Colonic mucosa (tissue), 4 donors: ENCODE data around the gene DOHH. TPM values are rescaled to one million over a fixed set of nuclear protein-coding genes. Genes with fewer than 3 reads are reported as not detected.

Source experiments
- DNase-seq: peaks from one replicate; pipeline ENCODE4 v3.0.0-alpha.2; 2020
- H3K27ac ChIP-seq: fragments of 200-600 bp; one replicate; pipeline ENCODE4 v1.8.0; 2021
- H3K27me3 ChIP-seq: fragments of 200-600 bp; one replicate; pipeline ENCODE4 v1.8.0; 2021
- H3K36me3 ChIP-seq: fragments of 200-600 bp; one replicate; pipeline ENCODE4 v1.8.0; 2021
- H3K4me1 ChIP-seq: fragments of 200-600 bp; one replicate; pipeline ENCODE4 v1.8.0; 2021; ENCODE audit warnings: mild to moderate bottlenecking
- H3K4me3 ChIP-seq: fragments of 200-600 bp; one replicate; pipeline ENCODE4 v1.8.0; 2021
- H3K9ac ChIP-seq, 2 donors: one replicate each; pipeline ENCODE4 v1.7.0; 2013; ENCODE audit warnings: control low read depth in 2 of 2, low read depth in 2 of 2, low read length in 2 of 2
- H3K9me3 ChIP-seq: fragments of 200-600 bp; one replicate; pipeline ENCODE4 v1.8.0; 2021
- intact Hi-C: fragments of 100-400 bp; cut with DNase I; formaldehyde crosslinking; loops from one replicate; pipeline ENCODE4 v1.14.1; 2022
- total RNA-seq, 2 donors: library from RNA; stranded (reverse); fragmentation: NEBNext Ultra II Directional in 1 of 2; extraction: Animal tissue kit (Norgen Biotek cat#: 25700) in 1 of 2; gene quantifications; one replicate each; pipeline ENCODE4 v1.2.1, GENCODE V29; 2021
- TF ChIP-seq, protein P1 (sequence below): fragments of 200-600 bp; IDR thresholded peaks from one replicate; pipeline ENCODE4 v1.8.0; 2022; ENCODE audit warnings: antibody characterized with exemption, mild to moderate bottlenecking
- donor health status: healthy.
- donor health status: DM: no; HTN: no; CAD: no.
- donor health status: DM: no; HTN: no; CAD: no.

Gene DOHH
- total RNA-seq, 2 donors from 2014 or later = 9.5 to 24.4 TPM

DNA sequence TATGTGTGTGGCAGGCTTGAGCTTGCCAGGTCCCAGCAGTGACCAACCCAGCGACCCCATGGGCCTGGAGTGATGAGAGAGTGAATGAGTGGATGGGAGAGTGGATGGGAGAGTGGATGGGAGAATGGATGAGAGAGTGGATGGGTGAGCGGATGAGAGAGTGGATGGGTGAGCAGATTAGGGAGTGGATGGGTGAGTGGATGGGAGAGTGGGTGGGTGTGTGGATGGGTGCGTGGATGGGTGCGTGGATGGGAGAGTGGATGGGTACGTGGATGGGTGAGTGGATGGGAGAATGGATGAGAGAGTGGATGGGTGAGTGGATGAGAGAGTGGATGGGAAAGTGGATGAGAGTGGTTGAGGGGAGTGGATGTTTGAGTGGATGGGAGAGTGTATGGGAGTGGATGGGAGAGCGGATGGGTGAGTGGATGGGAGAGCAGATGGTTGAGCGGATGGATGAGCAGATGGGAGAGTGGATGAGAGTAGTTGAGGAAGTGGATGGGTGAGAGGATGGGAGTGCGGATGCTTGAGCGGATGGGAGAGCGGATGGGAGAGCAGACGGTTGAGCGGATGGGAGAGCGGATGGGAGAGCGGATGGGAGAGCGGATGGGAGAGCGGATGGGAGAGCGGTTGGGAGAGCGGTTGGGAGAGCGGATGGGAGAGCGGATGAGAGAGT is 28.2 kb upstream of the DOHH start:
- TF ChIP-seq, protein P1, sequence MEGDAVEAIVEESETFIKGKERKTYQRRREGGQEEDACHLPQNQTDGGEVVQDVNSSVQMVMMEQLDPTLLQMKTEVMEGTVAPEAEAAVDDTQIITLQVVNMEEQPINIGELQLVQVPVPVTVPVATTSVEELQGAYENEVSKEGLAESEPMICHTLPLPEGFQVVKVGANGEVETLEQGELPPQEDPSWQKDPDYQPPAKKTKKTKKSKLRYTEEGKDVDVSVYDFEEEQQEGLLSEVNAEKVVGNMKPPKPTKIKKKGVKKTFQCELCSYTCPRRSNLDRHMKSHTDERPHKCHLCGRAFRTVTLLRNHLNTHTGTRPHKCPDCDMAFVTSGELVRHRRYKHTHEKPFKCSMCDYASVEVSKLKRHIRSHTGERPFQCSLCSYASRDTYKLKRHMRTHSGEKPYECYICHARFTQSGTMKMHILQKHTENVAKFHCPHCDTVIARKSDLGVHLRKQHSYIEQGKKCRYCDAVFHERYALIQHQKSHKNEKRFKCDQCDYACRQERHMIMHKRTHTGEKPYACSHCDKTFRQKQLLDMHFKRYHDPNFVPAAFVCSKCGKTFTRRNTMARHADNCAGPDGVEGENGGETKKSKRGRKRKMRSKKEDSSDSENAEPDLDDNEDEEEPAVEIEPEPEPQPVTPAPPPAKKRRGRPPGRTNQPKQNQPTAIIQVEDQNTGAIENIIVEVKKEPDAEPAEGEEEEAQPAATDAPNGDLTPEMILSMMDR = no peak
- Histone ChIP-seq H3K4me3 (no peak overlapping the region), H3K27ac (no peak overlapping the region), H3K4me1 (no peaks in the 10 kb centered on the region), H3K9ac (no peak overlapping the region), H3K9me3 (no peaks in the 10 kb centered on the region), H3K36me3 (peaks cover 38% of the 10 kb centered on the region), H3K27me3 (no peaks in the 10 kb centered on the region)
- DNase-seq = no peak
- intact Hi-C loops = no loop called here

DNA sequence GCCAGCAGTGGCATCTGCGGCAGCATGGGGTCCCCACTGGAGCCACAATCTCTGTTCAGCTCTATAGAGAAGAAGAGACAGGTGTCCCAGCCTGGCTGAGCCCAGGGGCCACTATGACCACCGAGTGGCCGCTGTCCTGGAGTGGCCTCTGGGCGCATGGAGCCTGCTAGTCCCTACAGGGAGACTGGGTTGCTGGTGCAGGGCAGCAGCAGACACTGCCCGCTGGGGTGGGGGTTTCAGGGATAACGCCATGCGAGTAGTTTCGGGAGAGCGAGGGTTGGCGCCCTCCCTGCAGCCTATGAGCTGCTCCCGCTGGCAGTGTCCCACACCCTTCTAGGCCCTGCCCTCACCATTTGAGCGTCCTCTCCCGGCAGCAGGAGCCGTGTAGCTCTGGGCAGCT is 27.6 kb upstream of the DOHH start:
- Histone ChIP-seq H3K27ac (no peak overlapping the region), H3K27me3 (no peaks in the 10 kb centered on the region), H3K4me3 (no peak overlapping the region), H3K4me1 (no peaks in the 10 kb centered on the region), H3K36me3 (peaks cover 38% of the 10 kb centered on the region), H3K9me3 (no peaks in the 10 kb centered on the region), H3K9ac (no peak overlapping the region)
- DNase-seq = no peak
- intact Hi-C loops = no loop called here
- TF ChIP-seq, protein P1 = no peak

DNA sequence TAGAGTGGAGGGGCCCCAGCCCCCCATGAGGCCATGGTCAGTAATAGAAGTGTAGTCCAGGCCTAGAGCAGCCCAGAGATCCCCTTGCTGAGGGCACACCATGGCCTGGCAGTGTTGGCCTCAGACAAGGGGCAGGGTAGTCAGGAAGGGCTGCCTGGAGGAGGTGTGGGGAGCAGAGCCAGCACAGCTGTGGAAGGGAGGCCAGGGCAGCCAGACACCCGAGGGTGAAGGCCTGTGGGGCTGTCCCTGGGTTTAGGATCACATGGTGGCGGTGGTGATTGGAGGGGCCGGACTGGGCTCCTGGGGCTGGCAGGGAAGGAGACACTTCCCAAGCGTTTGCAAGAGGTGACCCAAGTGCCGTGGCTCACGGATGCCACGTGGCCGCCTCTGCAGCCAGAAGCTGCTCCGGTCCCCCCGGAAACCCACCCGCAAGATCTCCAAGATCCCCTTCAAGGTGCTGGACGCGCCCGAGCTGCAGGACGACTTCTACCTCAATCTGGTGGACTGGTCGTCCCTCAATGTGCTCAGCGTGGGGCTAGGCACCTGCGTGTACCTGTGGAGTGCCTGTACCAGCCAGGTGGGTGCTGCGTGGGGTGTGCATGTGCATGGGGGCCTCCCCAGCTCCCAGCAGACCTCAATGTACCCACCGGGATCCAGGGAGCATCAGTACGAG is 26.9 kb upstream of the DOHH start:
- peaks cover 32% of the 10 kb centered on the region for H3K36me3 ChIP-seq
- H3K9me3 ChIP-seq = no peaks in the 10 kb centered on the region
- intact Hi-C loops = no loop called here
- DNase-seq = no peak
- no peak overlapping the region for H3K27ac ChIP-seq
- TF ChIP-seq, protein P1 = no peak
- no peaks in the 10 kb centered on the region for H3K4me1 ChIP-seq
- H3K27me3 ChIP-seq = no peaks in the 10 kb centered on the region
- no peak overlapping the region for H3K4me3 ChIP-seq
- H3K9ac ChIP-seq = no peak overlapping the region

DNA sequence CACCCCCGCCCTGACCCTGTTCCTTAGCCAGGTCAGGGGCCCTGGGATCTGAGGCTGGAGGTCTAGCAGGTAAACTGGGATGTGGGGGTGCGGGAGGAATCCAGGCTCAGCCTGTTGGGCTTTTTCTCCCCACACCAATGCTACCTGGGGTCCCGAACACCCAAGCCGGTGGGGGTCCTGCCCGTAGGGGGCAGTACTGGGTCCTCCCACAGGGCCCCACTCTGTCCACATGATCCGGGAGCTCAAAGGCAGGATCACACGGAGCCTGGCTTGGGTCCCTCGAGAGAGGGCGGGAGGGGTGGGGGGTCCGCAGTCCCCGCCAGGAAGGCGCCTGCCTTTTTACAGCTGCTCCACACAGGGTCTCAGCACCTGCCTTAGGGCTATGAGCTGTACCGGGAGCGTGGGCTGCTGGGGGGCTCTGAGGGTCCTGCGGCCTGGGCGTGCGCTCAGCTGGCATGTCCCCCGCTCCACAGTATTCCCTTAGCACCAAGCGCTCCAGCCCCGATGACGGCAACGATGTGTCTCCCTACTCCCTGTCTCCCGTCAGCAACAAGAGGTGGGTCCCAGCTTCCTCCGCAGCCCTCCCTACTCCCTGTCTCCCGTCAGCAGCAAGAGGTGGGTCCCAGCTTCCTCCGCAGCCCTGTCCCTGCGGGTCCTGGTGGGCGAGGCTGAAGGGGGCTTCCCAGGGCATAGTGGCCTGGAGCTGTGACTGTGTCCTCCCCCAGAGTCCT is 26.2 kb upstream of the DOHH start:
- no peaks in the 10 kb centered on the region for H3K4me1 ChIP-seq
- no peak overlapping the region for H3K4me3 ChIP-seq
- no peaks in the 10 kb centered on the region for H3K27me3 ChIP-seq
- H3K36me3 ChIP-seq = peaks cover 26% of the 10 kb centered on the region
- TF ChIP-seq, protein P1 = no peak
- no peaks in the 10 kb centered on the region for H3K9me3 ChIP-seq
- no peak overlapping the region for H3K9ac ChIP-seq
- DNase-seq = no peak
- H3K27ac ChIP-seq = no peak overlapping the region
- intact Hi-C loops = no loop called here

DNA sequence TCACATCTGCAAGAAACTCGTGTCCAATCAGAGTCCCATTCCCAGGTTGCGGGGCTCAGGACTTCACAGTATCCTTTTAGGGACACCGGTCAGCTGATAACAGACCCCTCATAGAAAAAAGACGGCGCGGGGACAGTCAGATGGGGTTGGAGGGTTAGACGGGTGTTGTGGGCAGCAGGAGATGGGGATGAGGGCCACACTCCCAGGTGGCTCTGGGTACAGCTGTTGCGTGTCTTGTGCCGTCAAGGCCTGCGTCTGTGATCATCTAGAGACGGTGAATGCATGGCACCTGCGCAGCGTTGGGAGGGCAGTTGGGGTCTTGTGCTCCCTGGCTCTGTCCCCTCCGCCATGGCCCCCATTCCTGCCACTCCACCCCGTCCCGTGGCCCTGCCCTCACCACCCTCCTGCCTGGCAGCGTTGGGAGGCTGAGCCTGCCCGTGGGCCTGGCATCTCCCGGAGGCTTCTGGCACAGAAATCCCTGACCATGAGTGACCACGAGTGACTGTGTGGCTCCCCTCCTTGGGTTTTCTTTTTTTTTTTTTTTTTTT is 24.5 kb upstream of the DOHH start:
- no peak overlapping the region for H3K9ac ChIP-seq
- no peak for DNase-seq
- H3K36me3 ChIP-seq = peaks cover 26% of the 10 kb centered on the region
- TF ChIP-seq, protein P1 = no peak
- no peak overlapping the region for H3K4me3 ChIP-seq
- H3K9me3 ChIP-seq = no peaks in the 10 kb centered on the region
- H3K4me1 ChIP-seq = no peaks in the 10 kb centered on the region
- intact Hi-C loops = no loop called here
- H3K27me3 ChIP-seq = no peaks in the 10 kb centered on the region
- no peak overlapping the region for H3K27ac ChIP-seq
